HG03066 (cell line): Measurements from ENCODE around the gene JUN.

ENCODE experiments used
- ATAC-seq: cut with Tn5 transposase; IDR thresholded peaks from one replicate; pipeline ENCODE4 v1.9.1; 2021; ENCODE audit warnings: low read depth; ENCODE audit not compliant: unreplicated experiment

Gene JUN

GRCh38 chr1:58784758-58785441 is 1.1 kb upstream of the JUN start:
- no peak for ATAC-seq

DNA sequence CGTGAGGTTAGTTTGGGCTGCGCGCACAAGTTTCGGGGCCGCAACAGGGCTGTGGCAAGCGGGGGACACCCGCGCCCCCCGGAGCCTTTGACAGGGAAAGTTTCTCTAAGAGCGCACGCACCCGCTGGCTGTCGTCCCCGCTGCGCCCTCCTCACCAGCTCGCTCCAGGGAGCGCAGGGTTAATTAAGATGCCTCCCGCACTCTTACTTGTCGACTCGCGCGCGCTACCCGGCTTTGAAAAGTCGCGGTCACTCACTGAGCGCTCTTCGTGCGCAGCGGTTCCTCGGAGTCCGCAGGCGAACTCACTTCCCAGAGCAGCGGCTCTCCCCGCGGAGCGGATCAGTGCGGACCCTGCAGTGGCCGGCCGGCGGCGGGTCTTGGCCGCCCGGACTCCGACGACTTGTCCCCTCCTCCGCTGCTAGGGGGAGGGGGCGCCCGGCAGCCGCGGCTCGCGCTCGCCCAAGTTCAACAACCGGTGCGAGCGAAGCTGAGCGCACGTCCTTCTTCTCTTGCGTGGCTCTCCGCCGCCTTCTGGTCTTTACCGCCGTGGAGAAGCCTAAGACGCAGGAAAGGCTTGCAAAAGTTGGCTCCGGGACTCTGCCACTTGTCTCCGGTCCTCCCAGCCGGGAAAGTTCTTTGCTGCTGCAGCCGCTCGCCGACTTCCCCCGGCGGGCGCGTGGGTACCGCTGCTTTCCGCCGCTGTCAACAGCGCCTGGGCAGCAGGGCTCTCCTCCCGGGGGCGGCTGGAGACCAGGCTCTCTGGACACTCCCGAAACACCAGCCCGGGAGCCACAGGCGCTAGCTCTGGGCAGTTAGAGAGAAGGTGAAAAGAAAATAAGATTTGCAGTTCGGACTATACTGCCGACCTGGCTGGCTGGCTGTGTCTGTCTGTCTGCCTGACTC is 506 bp downstream of the JUN start:
- ATAC-seq: peak; percentile 11

DNA sequence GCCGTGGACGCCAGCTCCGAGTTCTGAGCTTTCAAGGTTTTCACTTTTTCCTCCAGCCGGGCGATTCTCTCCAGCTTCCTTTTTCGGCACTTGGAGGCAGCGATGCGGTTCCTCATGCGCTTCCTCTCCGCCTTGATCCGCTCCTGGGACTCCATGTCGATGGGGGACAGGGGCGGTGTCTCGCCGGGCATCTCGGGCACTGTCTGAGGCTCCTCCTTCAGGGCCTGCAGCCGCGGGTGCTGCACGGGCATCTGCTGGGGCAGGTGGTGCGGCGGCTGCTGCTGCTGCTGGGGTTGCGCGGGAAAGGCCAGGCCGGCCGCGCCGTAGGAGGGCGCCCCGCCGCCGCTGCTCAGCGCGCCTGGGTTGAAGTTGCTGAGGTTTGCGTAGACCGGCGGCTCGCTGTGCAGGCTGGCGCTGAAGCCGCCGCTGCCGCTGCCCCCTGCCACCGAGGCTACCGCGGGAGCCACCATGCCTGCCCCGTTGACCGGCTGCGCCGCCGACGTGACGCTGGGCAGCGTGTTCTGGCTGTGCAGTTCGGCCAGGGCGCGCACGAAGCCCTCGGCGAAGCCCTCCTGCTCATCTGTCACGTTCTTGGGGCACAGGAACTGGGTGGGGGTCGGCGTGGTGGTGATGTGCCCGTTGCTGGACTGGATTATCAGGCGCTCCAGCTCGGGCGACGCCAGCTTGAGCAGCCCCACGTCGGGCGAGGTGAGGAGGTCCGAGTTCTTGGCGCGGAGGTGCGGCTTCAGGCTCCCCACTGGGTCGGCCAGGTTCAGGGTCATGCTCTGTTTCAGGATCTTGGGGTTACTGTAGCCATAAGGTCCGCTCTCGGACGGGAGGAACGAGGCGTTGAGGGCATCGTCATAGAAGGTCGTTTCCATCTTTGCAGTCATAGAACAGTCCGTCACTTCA is 1.4 kb downstream of the JUN start:
- ATAC-seq: no peak

- no peak for ATAC-seq
Observed at GRCh38 chr1:58781541-58782177, 2.2 kb downstream of the JUN start.

GRCh38 chr1:58780836-58781452 is 2.9 kb downstream of the JUN start:
- ATAC-seq: no peak

GRCh38 chr1:58780411-58780810 is 3.4 kb downstream of the JUN start:
- ATAC-seq: no peak

DNA sequence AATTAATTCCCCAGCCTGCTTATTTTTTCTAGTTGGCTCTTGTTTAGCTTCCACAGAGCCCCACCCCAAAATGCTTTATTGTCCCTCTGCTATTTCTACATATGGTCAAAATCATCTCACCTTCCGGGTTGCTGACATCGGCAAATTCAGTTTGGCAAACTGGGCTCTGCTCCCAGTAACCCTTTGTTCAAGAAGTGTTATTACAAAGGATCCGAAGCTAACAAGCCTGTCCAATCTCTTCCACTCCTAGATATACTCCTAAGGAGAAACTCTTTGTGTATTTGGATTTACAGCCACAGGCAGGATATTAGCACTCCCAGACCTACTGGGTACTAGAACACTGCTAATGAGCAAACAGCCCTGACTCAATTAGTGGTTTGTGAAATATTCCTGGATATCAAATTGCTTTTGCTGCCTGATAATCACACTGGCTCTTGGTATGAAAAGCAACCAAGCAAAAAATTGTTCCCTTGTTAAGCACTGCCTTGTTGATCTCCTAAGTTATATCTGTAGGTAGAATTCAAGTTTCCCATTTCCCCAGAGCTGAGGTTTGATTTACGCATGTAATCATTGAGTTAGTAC is 4.0 kb downstream of the JUN start:
- ATAC-seq: no peak

GRCh38 chr1:58779059-58779754 is 4.6 kb downstream of the JUN start:
- no peak for ATAC-seq

DNA sequence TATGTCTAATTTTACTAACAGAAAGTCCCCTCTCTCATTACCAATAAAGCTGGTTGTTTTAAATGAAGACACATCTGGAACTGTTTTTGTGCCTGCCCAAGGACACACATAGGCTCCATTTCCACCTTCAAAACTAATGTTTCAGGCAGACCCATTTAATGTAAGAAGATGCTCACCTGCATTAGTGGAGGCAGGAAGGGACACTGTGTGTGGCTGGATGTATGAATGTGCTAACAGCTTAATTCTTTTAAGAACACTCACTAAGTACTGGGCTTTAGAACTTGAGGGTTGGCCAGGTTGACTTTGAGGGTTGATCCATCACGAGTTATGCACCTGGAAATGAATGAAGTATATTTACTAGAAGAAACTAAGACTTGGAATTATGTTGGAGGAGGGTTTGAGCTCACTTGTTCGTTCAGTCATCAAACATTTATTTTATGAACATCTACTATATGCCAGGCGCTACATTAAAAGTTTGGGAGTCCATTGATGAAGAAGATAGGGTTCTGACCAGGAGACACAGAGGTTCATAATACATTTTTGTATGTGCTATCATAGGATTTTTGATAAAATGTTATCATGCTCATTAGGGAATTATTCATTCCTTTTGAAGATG is 5.4 kb downstream of the JUN start:
- no peak for ATAC-seq

DNA sequence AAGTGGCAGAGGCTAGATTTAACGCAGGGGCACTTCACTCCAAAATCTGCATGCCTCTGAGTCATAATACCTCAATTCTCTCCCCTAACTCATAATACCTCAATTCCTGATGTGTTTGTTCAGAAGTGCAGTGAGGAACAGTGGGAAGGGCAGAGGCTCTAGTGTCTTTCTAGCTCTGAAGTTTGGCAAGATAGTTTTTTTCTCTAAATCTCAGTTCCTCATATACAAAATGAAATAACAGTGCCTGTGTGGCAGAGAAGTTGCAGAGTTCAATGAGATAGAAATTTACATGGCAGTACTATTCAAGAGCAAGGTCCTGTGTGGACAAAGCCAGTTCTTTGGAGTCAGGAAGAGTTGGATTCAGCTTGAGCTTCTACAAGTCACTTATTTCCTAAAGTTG is 9.8 kb downstream of the JUN start:
- no peak for ATAC-seq

DNA sequence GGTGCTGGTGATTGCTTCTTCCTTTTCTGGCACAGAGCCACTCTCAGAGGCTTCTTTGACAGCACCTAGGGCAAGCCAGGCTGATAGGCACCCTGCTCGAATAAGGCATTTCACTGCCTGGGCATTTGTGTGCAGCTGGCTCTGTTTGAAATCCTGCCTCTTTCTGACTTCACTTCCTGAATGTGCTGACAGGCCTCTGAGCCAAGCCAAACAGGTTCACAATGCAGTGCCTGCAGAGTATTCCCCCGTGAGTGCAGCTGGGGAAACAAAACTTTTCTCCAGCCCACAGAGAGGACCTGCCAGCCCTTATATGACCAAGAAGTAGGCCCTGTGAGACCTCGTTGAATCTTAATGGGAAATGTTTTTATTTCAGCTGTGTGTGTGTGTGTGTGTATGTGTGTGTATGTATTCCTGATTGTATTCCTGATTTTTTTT is 10.4 kb downstream of the JUN start:
- peak; percentile 72 for ATAC-seq

DNA sequence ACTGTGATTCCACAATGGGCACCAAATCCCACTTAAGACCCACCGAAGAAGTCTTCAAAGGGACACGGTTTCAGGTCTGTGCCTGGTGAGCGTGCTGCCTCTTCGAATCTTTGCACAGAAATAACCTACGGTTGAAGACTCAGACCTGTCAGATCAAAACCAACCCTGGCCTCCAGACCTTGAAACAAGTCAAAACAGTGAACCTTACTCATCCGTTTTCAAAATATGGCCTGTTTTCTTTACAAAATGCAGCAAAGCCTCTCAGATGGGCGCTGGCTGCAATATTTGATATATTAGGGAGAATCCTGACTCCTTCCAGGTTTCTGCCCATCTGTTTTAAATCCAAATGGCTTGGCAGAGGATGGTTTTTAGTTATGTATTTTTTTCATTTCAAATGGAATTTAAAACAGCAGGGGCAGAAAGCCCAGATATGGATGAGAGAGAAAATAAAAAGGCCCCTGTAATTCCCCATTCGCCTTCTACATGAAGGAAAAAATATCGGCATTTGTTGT is 14.0 kb downstream of the JUN start:
- no peak for ATAC-seq

DNA sequence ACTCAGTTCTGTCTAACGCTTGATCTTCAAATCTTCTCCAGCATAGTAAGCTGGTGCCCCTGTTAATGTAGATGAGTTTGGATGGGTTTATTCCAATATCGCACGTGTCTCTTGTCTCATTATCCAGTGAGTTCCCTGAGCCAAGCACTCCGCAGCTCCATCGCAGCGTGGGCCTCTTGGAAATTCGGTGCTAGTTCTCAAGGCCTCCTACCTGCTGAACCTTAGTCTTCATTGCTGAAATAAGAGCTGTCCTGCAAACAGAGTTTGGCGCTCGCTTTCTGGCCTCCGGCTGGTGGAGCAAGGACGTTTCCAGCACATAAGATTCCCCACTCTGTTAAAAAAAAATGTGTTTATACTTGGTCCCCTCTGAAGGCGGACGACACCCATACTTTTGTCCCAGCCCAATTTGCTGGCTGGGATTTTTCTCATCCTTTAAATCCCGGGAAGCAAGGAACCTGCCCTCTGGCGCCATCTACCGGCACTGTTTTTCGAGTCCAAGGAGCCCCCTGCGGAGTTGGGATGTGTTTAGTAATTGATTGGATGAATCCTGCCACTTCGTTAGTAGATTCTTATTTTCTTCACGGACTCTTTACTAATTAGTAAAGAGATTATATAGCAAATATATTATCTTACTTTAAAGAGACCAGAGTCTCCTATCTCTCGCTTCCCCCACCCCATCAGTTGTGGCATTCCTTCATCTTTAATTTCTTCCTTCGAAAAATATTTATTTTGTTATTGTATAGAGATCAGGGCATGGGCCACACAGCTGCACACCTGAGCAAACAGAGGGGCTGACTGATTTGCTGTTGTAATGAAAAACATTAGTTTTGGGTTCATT is 14.7 kb downstream of the JUN start:
- ATAC-seq: no peak

DNA sequence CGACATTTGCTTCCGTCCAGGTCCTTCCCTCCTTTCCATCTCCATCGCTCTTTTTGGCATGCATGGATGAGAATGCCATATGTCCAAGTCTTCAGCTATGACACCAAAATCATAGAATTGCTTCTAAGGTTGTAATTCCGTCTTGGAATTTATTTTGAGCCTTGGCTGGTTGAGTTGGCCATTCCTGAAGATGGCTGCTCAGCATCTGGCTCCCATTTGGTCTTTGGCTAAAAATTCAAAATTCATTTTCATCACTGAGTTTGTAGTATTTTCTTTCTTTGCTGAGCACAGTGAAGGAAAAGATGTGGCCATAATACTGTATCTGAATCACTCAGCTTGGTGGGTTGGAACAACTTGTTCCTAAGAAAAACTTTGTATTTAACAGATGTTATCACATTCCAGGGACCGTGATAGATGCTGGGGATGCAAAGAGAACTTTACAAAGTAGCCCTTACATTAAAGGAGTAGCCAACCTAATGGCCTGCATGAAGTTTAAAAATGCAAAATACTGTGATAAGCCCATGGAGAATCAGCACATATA is 15.6 kb downstream of the JUN start:
- ATAC-seq: no peak

DNA sequence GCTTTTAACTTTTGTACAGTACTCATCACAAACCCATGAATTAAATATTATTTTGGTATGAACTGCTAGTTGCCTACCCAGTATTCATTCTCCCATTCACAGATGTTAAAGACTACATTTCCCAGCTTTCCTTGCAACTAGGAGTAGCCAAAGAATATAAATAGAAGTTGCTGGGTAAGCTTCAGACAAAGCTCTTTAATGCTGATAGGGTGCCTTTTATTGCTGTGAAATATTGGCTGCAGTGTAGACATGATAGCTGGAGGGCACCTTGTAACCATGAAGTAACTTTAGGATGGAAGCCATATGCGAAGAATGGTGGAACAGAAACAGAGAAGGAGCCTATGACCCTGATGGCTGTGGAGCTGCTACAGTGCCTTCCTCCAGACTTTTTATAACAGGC is 16.7 kb downstream of the JUN start:
- ATAC-seq: no peak

- no peak for ATAC-seq
Observed at GRCh38 chr1:58765441-58765840, 18.4 kb downstream of the JUN start.

DNA sequence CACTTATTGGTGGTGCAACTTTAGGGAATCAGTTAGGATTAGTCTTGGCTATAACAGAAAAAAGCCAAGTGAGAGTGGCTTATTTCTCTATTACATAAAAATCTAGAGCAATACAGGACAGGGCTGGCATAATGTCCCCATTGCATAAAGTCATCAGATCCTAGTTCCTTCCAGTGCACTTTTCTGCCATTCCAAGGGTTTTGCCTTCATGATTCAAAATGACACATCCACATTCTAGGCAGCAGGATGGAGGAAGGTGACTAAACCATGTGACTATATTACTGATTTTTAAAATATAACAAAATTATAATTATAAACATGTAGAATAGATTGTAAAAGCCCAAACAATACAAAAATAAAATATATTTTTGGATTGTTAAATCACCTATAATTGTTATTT is 18.8 kb downstream of the JUN start:
- ATAC-seq: no peak
